Panc1 (cell line): Measurements from ENCODE around the gene FOXO6. TPM values are rescaled to one million over a fixed set of nuclear protein-coding genes. Genes with fewer than 3 reads are reported as not detected.

Experiments used
- ATAC-seq: fragments of 200-7000 bp; cut with Tn5 transposase; 2 replicates; pipeline ENCODE4 v1.9.1; 2020; ENCODE audit warnings: mild to moderate bottlenecking, moderate library complexity
- BruUV-seq: library from RNA; stranded (reverse); fragments of 400-500 nt; replicated peaks from 2 replicates; lab custom pipeline; 2021; lab: Mats Ljungman, UMichigan
- CTCF ChIA-PET: fragments of 300-600 bp; sonication (Branson Sonifier 250); formaldehyde crosslinking; loops from one replicate; lab custom pipeline; 2022; ENCODE audit warnings: antibody characterized with exemption; lab: Charles Lee
- POLR2A ChIA-PET: fragments of 300-600 bp; sonication (Branson Sonifier 250); formaldehyde crosslinking; loops from one replicate; lab custom pipeline; 2022; ENCODE audit warnings: antibody characterized with exemption; lab: Charles Lee
- DNase-seq: peaks from one replicate; pipeline ENCODE4 v3.0.0-alpha.2; 2010; ENCODE audit warnings: low read depth, low spot score
- H3K27ac ChIP-seq: 2 replicates; pipeline ENCODE4 v1.5.1; 2011; ENCODE audit warnings: mild to moderate bottlenecking, low read length, inconsistent platforms
- H3K27me3 ChIP-seq: fragments of 200-500 bp; sonication (Bioruptor generic); 2 replicates; pipeline ENCODE4 v1.6.0; 2014; ENCODE audit warnings: low read length, inconsistent platforms; ENCODE audit not compliant: control insufficient read depth, insufficient read depth
- H3K36me3 ChIP-seq: fragments of 200-500 bp; sonication (Bioruptor generic); 2 replicates; pipeline ENCODE4 v1.5.1; 2014; ENCODE audit warnings: inconsistent platforms, mild to moderate bottlenecking, low read length, moderate library complexity; ENCODE audit not compliant: control insufficient read depth, insufficient read depth
- H3K4me1 ChIP-seq: 2 replicates; pipeline ENCODE4 v1.5.1; 2011; ENCODE audit warnings: inconsistent platforms, mild to moderate bottlenecking, low read length, moderate library complexity; ENCODE audit not compliant: control insufficient read depth, insufficient read depth
- H3K4me3 ChIP-seq, 2 experiments: 2 replicates each; pipeline ENCODE4 v1.5.1; 2011 to 2012; ENCODE audit warnings: low read depth in 2 of 2, low read length in 2 of 2, mild to moderate bottlenecking in 2 of 2, inconsistent platforms in 1 of 2, moderate library complexity in 1 of 2
- H3K9me3 ChIP-seq: fragments of 200-500 bp; sonication (Bioruptor generic); 2 replicates; pipeline ENCODE4 v1.5.1; 2014; ENCODE audit warnings: low read depth, mild to moderate bottlenecking, inconsistent platforms, low read length, moderate library complexity; ENCODE audit not compliant: control insufficient read depth, insufficient read depth
- POLR2AphosphoS5 ChIP-seq: IDR thresholded peaks from 2 replicates; pipeline ENCODE4 v1.6.1; 2012; ENCODE audit warnings: mild to moderate bottlenecking, low read depth, low read length, moderate library complexity
- SIN3A ChIP-seq: IDR thresholded peaks from 2 replicates; pipeline ENCODE4 v1.6.1; 2012; ENCODE audit warnings: low read depth, mild to moderate bottlenecking, low read length, moderate library complexity, borderline replicate concordance; ENCODE audit not compliant: insufficient read depth
- TCF7L2 ChIP-seq: IDR thresholded peaks from 2 replicates; pipeline ENCODE4 v1.6.1; 2011; ENCODE audit warnings: mild to moderate bottlenecking, low read depth, low read length, inconsistent platforms
- in situ Hi-C: cut with HindIII; loops from 2 replicates; pipeline ENCODE4 v1.10.0; 2016; ENCODE audit warnings: low sequenced_read_pairs, low pct_unique_long_range_greater_than_20kb
- intact Hi-C: fragments of 100-400 bp; cut with micrococcal nuclease; formaldehyde crosslinking; loops from one replicate; pipeline ENCODE4 v1.10.0; 2022; ENCODE audit not compliant: unreplicated experiment
- total RNA-seq: library from RNA; stranded (reverse); gene quantifications from one replicate; pipeline ENCODE4 v1.2.1, GENCODE V29; 2021; ENCODE audit not compliant: unreplicated experiment
- TF ChIP-seq, protein P1 (sequence below): fragments of 450-650 bp; IDR thresholded peaks from 2 replicates; pipeline ENCODE4 v1.5.1; 2017; ENCODE audit warnings: mild to moderate bottlenecking
- TF ChIP-seq, protein P2 (sequence below), 2 experiments: IDR thresholded peaks; 2 replicates each; pipeline ENCODE4 v1.6.1; 2011 to 2012; ENCODE audit warnings: low read depth in 2 of 2, control low read depth in 1 of 2, low read length in 1 of 2, mild to moderate bottlenecking in 1 of 2, moderate library complexity in 1 of 2; ENCODE audit not compliant: insufficient read depth in 1 of 2

FOXO6 gene
- total RNA-seq, 1 experiment from 2014 or later = 2.5 TPM

DNA sequence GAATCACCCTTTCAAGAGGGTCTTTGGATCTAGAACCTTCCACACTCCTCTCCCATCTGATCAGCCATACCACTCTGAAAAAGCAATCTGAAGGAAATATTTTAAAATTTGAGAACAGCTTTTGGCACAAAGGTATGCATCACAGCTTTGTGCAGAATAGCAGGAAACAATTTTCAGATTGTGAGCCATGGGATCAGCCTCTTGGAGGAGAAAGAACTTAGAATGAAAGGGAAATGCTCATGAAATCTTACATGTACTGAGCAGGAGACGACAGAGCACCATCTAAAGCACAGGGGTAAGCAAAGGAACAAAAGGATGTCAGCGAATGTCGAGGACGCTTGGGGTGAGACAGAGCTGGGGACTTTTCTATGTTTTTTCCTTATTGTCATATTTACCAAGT is 68.8 kb downstream of the FOXO6 start:
- H3K4me3 ChIP-seq = no peak overlapping the region
- DNase-seq = no peak
- ChIA-PET POLR2A (no interaction called here), CTCF (no interaction called here)
- H3K27ac ChIP-seq = no peak overlapping the region
- BruUV-seq = no TSS peak
- no peak for ATAC-seq
- intact Hi-C loops (loop anchor here (5.0 kb wide), 2 partner anchors 108 to 148 kb away; no protein-coding TSS in a partner anchor), in situ Hi-C loops (no loop called here)
- H3K9me3 ChIP-seq = no peaks in the 10 kb centered on the region
- no peaks in the 10 kb centered on the region for H3K27me3 ChIP-seq
- peaks cover 18% of the 10 kb centered on the region for H3K4me1 ChIP-seq
- no peaks in the 10 kb centered on the region for H3K36me3 ChIP-seq
- TF ChIP-seq, protein P1, sequence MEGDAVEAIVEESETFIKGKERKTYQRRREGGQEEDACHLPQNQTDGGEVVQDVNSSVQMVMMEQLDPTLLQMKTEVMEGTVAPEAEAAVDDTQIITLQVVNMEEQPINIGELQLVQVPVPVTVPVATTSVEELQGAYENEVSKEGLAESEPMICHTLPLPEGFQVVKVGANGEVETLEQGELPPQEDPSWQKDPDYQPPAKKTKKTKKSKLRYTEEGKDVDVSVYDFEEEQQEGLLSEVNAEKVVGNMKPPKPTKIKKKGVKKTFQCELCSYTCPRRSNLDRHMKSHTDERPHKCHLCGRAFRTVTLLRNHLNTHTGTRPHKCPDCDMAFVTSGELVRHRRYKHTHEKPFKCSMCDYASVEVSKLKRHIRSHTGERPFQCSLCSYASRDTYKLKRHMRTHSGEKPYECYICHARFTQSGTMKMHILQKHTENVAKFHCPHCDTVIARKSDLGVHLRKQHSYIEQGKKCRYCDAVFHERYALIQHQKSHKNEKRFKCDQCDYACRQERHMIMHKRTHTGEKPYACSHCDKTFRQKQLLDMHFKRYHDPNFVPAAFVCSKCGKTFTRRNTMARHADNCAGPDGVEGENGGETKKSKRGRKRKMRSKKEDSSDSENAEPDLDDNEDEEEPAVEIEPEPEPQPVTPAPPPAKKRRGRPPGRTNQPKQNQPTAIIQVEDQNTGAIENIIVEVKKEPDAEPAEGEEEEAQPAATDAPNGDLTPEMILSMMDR = no peak
- TF ChIP-seq SIN3A (no peak), TCF7L2 (no peak), POLR2AphosphoS5 (no peak)
- TF ChIP-seq, protein P2, sequence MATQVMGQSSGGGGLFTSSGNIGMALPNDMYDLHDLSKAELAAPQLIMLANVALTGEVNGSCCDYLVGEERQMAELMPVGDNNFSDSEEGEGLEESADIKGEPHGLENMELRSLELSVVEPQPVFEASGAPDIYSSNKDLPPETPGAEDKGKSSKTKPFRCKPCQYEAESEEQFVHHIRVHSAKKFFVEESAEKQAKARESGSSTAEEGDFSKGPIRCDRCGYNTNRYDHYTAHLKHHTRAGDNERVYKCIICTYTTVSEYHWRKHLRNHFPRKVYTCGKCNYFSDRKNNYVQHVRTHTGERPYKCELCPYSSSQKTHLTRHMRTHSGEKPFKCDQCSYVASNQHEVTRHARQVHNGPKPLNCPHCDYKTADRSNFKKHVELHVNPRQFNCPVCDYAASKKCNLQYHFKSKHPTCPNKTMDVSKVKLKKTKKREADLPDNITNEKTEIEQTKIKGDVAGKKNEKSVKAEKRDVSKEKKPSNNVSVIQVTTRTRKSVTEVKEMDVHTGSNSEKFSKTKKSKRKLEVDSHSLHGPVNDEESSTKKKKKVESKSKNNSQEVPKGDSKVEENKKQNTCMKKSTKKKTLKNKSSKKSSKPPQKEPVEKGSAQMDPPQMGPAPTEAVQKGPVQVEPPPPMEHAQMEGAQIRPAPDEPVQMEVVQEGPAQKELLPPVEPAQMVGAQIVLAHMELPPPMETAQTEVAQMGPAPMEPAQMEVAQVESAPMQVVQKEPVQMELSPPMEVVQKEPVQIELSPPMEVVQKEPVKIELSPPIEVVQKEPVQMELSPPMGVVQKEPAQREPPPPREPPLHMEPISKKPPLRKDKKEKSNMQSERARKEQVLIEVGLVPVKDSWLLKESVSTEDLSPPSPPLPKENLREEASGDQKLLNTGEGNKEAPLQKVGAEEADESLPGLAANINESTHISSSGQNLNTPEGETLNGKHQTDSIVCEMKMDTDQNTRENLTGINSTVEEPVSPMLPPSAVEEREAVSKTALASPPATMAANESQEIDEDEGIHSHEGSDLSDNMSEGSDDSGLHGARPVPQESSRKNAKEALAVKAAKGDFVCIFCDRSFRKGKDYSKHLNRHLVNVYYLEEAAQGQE (IDR thresholded peaks at IDR 0.05; ENCODE audit: insufficient read depth in 1 of 2, low read depth in 2 of 2, low read length in 1 of 2) = no peak

DNA sequence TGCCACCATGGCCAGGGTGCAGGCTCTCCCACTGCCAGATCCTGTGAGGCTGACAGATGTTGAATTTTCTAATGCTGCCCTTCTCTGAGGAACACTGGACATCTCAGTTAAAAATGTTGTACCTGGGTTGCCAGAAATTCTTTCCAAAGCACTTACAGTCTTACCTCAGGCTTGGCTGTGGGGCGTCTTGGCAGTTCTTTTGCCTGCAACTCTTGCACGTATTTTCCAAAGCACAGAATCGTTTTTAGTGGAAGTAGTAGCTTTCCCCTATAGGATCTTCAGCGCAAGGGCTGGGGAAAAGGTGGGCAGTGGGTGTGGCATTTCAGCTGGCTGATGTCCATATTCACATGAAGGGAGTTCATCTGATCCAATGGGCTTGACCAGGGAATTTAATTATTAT is 69.3 kb downstream of the FOXO6 start:
- H3K4me1 ChIP-seq = peaks cover 18% of the 10 kb centered on the region
- CTCF ChIA-PET = no interaction called here

More for the DNA sequence above, 69.3 kb downstream of the FOXO6 start:
- Histone ChIP-seq H3K4me3 (no peak overlapping the region), H3K27me3 (no peaks in the 10 kb centered on the region), H3K9me3 (no peaks in the 10 kb centered on the region), H3K36me3 (no peaks in the 10 kb centered on the region), H3K27ac (no peak overlapping the region)
- DNase-seq (no peak), ATAC-seq (no peak)
- BruUV-seq = no TSS peak
- TF ChIP-seq, protein P2 (IDR thresholded peaks at IDR 0.05; ENCODE audit: insufficient read depth in 1 of 2, low read depth in 2 of 2, low read length in 1 of 2) = no peak
- TF ChIP-seq POLR2AphosphoS5 = no peak
- TF ChIP-seq, protein P1 = no peak
- TF ChIP-seq TCF7L2 = no peak
- no peak for TF ChIP-seq SIN3A
- POLR2A ChIA-PET = no interaction called here
- intact Hi-C loops = loop anchor here (5.0 kb wide), 2 partner anchors 108 to 148 kb away; no protein-coding TSS in a partner anchor
- in situ Hi-C loops = no loop called here
